AG10803 (cell line): Measurements from ENCODE around the gene SLC9A9.

Source experiments
- DNase-seq: peaks from one replicate; pipeline ENCODE4 v3.0.0; 2010; ENCODE audit warnings: low read depth
- H3K4me3 ChIP-seq: 2 replicates; pipeline ENCODE4 v1.5.1; 2011; ENCODE audit warnings: mild to moderate bottlenecking, low read length, control low read depth
- TF ChIP-seq, protein P1 (sequence below): conservative IDR thresholded peaks from 2 replicates; pipeline ENCODE4 v1.5.1; 2011; ENCODE audit warnings: mild to moderate bottlenecking, low read length, control low read depth, inconsistent platforms

Gene SLC9A9

DNA sequence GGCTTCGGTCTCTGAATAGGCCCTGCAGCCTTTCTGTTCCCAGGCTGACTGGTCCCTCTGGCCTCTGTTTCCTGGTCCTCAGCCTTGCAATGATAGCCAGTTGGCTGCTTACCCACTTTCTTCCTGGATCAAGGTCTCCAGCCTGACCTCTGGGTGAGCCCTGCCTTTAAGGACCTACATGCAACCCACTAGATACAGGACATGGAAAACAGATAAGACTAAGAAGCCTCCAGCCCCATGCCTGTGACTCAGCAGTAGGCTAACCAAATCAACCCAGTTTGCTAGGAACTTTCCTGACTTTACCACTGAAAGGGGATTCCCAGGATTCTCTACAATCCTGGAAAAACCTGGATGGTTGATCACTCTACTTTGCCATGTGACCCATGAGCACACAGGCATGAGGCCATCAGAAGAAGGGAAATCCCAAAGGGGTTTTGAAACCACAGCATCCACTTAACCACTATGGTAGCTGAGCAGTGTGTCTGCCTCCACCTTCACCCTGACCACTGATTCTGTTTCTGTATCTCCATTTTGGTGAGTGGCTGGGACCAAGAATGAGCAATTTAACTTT, 540.6 kb downstream of the SLC9A9 start:
- peak; percentile 40 for DNase-seq
- H3K4me3 ChIP-seq, result no peak overlapping the region
- TF ChIP-seq, protein P1, sequence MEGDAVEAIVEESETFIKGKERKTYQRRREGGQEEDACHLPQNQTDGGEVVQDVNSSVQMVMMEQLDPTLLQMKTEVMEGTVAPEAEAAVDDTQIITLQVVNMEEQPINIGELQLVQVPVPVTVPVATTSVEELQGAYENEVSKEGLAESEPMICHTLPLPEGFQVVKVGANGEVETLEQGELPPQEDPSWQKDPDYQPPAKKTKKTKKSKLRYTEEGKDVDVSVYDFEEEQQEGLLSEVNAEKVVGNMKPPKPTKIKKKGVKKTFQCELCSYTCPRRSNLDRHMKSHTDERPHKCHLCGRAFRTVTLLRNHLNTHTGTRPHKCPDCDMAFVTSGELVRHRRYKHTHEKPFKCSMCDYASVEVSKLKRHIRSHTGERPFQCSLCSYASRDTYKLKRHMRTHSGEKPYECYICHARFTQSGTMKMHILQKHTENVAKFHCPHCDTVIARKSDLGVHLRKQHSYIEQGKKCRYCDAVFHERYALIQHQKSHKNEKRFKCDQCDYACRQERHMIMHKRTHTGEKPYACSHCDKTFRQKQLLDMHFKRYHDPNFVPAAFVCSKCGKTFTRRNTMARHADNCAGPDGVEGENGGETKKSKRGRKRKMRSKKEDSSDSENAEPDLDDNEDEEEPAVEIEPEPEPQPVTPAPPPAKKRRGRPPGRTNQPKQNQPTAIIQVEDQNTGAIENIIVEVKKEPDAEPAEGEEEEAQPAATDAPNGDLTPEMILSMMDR, result no peak

DNA sequence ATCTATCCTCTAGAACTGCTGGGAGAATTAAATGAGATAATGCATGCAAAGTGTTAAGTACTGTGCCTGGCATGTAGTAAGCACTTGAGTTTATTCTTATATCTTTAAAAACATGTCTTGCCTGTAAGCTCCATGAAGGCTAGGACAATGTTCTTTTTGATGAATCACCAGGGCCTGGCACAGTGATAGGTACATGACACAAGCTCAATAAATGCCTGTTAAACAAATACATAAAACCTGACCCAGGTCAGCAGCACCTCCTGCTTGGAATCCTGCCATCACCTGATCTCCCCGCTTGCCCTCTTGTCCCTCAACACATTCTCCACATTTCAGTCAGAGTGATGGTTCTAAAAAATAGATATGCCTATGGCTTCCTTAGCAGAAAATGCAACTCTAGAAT, 541.9 kb downstream of the SLC9A9 start:
- H3K4me3 ChIP-seq, result no peak overlapping the region
- TF ChIP-seq, protein P1, result no peak
- no peak for DNase-seq

DNA sequence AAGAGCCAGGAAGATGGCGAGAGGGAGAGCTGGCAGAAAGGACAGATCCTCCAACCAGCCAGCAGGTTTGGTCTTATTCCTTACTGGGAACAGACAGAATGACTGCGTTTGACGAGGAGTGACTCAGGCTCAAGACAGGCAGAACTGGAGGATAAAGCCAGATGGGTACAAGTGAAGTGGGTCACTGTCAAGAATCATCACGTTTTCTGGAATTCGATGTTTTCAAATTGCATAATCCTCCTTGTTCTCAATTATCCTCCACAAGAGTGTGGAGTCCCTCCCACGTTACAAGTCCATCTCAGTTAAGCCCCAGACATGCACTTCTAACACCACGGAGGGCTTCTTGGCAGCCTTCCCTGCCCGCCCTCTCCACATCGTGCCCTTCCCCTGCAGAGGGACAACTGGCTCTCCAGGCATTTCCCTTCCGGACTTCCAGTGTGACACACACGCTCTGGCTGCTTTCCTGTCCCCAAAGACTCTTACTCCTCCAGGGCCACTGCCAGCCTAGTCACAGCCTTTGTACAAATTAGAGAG, 545.6 kb downstream of the SLC9A9 start:
- H3K4me3 ChIP-seq, result no peak overlapping the region
- TF ChIP-seq, protein P1, result peak; percentile 41
- DNase-seq, result peak; percentile 94

DNA sequence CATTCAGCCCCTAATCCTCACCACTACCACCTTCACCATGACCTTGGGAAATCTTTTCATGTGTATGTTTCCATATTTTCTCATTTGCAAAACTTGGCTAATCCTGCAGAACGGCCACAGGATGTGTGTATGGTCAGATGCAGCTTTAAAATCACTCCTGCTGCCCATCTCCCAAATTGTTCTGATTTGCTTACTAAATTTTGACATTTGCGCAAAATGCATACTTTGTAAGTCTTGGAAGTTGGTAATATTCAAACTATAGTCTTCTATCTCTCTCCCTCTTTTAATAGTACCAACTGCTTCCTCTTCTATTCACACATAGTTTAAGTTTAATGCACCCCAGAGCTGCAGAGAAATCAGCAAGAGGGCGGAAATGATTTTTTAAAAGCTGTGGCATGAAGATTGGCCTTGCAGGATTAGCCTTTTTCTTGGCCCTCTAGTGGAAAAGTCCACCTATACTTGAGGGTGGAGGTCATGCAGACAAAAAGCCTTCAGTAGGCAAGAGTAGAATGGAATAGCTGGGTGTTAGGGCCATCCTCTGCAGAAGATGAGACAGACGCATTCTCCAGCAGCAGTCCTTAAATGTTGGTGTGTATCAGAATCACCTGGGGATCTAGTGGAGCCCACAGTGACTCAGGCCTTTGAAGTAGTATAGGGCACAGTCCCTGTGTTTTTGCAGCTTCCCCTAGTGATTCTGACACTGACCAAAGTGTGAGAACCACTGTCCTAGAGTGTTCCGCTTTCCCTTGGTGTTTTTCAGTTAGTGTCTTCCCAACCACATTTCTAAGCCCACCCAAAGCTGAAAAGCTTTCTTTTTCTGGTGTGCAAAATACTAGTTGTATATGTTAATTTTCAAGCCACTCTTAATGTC, 547.0 kb downstream of the SLC9A9 start:
- DNase-seq, result no peak
- H3K4me3 ChIP-seq, result no peak overlapping the region
- TF ChIP-seq, protein P1, result no peak

DNA sequence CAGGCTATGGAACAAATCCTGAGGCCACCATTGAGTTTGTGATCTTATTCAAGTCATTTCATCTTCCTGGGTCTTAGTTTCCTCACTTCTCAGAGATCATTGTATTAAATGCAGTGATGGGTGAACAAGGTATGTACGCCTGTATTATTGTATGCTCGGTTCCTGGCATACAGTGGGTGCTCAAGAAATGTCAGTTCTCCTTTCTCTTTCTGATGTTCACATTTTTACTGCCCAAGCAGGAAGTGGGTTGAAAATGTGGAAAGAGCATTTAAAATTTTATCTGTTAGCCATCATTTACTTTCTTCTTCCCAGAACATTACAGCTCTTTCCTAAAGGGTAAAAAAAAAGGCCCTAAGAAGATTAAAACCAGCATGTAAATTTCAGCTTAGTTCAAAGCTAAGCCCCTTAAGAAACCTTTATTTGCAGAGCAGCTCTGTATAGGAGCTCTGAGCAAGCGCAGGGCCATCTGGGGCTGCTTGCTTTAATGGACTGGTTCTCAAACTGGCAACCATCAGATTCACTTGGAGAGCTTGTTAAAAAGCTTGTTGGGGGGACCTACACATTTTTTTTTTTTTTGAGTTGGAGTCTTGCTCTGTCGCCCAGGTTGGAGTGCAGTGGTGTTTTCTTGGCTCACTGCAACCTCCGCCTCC, 549.3 kb downstream of the SLC9A9 start:
- no peak for DNase-seq
- H3K4me3 ChIP-seq, result no peak overlapping the region
- TF ChIP-seq, protein P1, result no peak

DNA sequence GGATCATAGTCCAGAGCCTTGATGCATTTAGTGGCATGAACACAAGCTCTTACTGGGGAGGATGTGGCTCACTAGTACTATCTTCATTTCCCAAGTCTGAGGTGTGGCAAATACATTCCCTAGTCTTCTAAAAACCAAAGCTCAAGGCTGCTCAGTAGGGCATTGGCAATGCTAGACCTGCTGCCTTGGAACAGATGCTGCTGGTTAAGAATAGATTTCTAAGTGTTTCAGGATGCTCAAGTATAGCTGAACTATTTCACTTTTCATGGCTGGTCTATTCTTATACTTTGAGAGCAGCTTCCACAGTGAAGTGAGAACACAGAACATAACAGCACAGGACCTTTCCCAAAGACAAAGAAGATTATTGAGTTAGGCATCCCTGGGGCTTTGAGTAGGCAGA, 549.9 kb downstream of the SLC9A9 start:
- TF ChIP-seq, protein P1, result no peak
- H3K4me3 ChIP-seq, result no peak overlapping the region
- no peak for DNase-seq
